ENCODE data around the gene DFFB. TPM values are rescaled to one million over a fixed set of nuclear protein-coding genes. Genes with fewer than 3 reads are reported as not detected.

DFFB gene
- total and polyA plus RNA-seq, 8 donors: 3.3 to 8.6 (median 5.2) TPM

DNA sequence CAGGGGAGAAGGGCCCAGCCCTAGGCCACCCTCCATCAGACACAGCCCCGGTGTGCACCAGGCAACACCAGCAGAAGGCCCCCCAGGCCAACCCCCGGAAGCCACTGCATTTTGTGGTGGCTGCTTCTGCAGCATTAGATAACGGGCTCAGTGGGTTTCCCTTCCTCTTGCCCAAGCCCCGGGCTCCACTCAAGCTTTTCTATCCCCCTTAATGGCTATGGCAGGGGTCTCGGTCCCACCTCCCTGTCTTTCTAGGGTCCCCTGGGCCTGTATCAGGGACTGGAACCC is 23.9 kb downstream of the DFFB start:
- ATAC-seq (no peak), DNase-seq (no peak), FAIRE-seq (no peak)
- no peaks in the 10 kb centered on the region for H3K9me3 ChIP-seq
- intact Hi-C loops (cut with DNase I): no loop called here
- 92 to 94% methylated on average over 5 of the region's 5 CpGs for WGBS, 2 donors
- H3K4me3 ChIP-seq: no peak overlapping the region
- no peak overlapping the region for H3K27ac ChIP-seq
- H3K27me3 ChIP-seq: no peaks in the 10 kb centered on the region
- TF ChIP-seq, protein P1, sequence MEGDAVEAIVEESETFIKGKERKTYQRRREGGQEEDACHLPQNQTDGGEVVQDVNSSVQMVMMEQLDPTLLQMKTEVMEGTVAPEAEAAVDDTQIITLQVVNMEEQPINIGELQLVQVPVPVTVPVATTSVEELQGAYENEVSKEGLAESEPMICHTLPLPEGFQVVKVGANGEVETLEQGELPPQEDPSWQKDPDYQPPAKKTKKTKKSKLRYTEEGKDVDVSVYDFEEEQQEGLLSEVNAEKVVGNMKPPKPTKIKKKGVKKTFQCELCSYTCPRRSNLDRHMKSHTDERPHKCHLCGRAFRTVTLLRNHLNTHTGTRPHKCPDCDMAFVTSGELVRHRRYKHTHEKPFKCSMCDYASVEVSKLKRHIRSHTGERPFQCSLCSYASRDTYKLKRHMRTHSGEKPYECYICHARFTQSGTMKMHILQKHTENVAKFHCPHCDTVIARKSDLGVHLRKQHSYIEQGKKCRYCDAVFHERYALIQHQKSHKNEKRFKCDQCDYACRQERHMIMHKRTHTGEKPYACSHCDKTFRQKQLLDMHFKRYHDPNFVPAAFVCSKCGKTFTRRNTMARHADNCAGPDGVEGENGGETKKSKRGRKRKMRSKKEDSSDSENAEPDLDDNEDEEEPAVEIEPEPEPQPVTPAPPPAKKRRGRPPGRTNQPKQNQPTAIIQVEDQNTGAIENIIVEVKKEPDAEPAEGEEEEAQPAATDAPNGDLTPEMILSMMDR (IDR thresholded peaks at IDR 0.05): no peak
- peaks cover 0 to 29% (median 0%) of the 10 kb centered on the region in 3 donors for H3K36me3 ChIP-seq
- no peaks in the 10 kb centered on the region for H3K4me1 ChIP-seq

DNA sequence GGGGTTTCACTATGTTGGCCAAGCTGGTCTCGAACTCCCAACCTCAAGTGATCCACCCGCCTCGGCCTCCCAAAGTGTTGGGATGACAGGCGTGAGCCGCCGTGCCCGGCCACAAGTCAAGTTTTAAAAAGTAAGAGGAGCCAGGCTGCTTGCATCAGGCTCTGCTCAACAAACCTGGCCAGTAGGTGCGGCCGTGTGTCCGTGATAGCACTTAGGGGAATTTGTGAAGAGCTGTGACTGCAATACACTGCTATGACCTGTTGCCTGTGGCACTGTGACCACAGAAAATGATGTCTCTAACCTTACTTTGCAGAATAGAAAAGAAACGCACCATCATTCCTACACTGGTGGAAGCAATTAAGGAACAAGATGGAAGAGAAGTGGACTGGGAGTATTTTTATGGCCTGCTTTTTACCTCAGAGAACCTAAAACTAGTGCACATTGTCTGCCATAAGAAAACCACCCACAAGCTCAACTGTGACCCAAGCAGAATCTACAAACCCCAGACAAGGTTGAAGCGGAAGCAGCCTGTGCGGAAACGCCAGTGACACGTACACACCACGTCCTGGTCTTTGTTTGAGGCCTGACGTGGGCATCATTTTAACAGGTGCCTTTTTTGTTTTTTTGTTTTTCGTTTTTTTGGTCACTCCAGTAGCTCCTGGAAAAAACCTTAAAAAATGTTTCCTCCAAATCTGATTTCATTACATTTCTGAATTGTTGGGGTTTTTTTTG is 26.1 kb downstream of the DFFB start:
- ATAC-seq (no peak), FAIRE-seq (no peak), DNase-seq (no peak)
- Histone ChIP-seq H3K9me3 (no peaks in the 10 kb centered on the region), H3K27ac (no peak overlapping the region), H3K27me3 (no peaks in the 10 kb centered on the region), H3K36me3 (peaks cover 0 to 15% (median 0%) of the 10 kb centered on the region in 3 donors), H3K4me1 (no peaks in the 10 kb centered on the region), H3K4me3 (no peak overlapping the region)
- TF ChIP-seq, protein P1 (IDR thresholded peaks at IDR 0.05): no peak
- intact Hi-C loops (cut with DNase I): no loop called here
- WGBS, 2 donors: 93 to 94% methylated on average over 18 of the region's 18 CpGs

DNA sequence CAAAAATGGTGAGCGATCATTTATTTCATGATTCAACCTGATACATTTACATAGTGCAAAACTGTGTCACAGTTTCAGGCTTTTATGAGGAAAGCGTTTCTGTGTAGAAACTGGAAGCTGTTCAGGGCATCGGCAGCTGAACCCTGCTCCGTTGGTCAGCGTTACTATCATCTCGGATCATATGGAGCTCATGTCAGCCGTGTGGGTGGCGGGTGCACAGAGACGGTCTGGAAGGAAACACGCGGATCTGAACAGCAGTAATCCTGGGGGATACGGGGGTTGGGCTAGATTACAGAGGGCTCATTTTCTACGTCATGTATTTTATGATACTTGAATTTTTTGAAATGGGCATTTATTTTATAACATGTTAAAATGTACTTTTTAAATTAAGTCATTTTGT is 27.7 kb downstream of the DFFB start:
- no peak for ATAC-seq
- peaks cover 0 to 16% (median 0%) of the 10 kb centered on the region in 3 donors for H3K36me3 ChIP-seq
- WGBS, 2 donors: 92 to 94% methylated on average over 13 of the region's 13 CpGs

DNA sequence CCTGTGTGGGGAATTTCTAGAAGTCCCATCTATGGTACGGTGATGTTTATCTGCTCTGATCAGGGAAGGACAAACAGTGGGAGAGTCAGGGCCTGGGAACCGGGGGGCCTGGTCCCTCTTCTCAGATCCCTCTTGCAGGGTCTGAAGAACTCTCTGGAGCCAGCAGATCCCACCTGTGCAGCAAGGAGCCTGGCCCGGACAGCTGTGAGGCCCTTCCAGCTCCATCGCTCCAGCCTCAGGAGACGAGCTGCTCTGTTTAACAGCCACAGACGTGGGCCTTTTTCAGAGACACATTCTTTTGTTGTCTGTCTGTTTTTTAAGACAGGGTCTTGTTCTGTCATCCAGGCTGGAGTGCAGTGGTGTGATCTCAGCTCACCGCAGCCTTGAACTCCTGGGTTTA is 28.3 kb downstream of the DFFB start:
- no peak for DNase-seq
- no peak for FAIRE-seq
- Histone ChIP-seq H3K27me3 (no peaks in the 10 kb centered on the region), H3K4me1 (no peaks in the 10 kb centered on the region), H3K36me3 (peaks cover 5 to 23% (median 5%) of the 10 kb centered on the region in 3 donors), H3K27ac (no peak overlapping the region), H3K9me3 (no peaks in the 10 kb centered on the region), H3K4me3 (no peak overlapping the region)
- ATAC-seq: no peak
- TF ChIP-seq, protein P1 (IDR thresholded peaks at IDR 0.05): no peak
- WGBS, 2 donors: 88 to 90% methylated on average over 7 of the region's 7 CpGs
- intact Hi-C loops (cut with DNase I): no loop called here

More for the DNA sequence above, 27.7 kb downstream of the DFFB start:
- FAIRE-seq: no peak
- intact Hi-C loops (cut with DNase I): no loop called here
- H3K27me3 ChIP-seq: no peaks in the 10 kb centered on the region
- no peaks in the 10 kb centered on the region for H3K9me3 ChIP-seq
- no peak for DNase-seq
- TF ChIP-seq, protein P1 (IDR thresholded peaks at IDR 0.05): no peak
- no peaks in the 10 kb centered on the region for H3K4me1 ChIP-seq
- no peak overlapping the region for H3K27ac ChIP-seq
- no peak overlapping the region for H3K4me3 ChIP-seq

DNA sequence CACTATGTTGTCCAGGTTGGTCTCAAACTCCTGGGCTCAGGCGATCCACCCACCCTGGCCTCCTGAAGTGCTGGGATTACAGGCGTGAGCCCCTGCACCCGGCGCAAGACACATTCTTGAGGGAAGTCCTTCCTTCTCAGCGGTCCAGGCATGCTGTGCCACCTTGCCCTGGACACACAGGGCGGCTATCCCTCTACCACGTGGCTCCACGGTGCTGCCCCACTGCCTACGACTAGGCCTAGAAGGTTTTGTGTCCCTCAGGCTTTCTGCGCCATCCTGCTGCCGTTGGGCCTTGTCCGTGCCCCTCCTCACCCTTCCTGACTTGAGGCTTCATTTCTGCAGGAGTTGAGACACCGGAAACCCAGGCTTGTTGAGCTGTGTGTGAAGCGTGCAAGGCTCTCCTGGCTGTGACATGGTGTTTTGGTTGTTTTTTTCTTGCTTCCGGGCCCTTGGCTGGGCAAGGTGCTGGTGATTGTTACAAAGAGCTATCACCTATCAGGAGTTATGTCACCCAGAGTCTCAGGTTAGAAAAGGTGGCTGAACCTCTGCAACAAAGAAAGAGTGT is 28.9 kb downstream of the DFFB start:
- H3K4me1 ChIP-seq: no peaks in the 10 kb centered on the region
- H3K27me3 ChIP-seq: no peaks in the 10 kb centered on the region
- ATAC-seq (no peak), DNase-seq (no peak), FAIRE-seq (no peak)
- intact Hi-C loops (cut with DNase I): no loop called here
- TF ChIP-seq, protein P1 (IDR thresholded peaks at IDR 0.05): no peak
- no peak overlapping the region for H3K27ac ChIP-seq
- peaks cover 5 to 29% (median 7%) of the 10 kb centered on the region in 3 donors for H3K36me3 ChIP-seq
- H3K9me3 ChIP-seq: no peaks in the 10 kb centered on the region
- WGBS, 2 donors: 91% methylated on average over 15 of the region's 15 CpGs
- no peak overlapping the region for H3K4me3 ChIP-seq

Measured in pancreas (tissue), 10 donors.